ENCODE data around the gene GRK2.

The GRK2 gene

DNA sequence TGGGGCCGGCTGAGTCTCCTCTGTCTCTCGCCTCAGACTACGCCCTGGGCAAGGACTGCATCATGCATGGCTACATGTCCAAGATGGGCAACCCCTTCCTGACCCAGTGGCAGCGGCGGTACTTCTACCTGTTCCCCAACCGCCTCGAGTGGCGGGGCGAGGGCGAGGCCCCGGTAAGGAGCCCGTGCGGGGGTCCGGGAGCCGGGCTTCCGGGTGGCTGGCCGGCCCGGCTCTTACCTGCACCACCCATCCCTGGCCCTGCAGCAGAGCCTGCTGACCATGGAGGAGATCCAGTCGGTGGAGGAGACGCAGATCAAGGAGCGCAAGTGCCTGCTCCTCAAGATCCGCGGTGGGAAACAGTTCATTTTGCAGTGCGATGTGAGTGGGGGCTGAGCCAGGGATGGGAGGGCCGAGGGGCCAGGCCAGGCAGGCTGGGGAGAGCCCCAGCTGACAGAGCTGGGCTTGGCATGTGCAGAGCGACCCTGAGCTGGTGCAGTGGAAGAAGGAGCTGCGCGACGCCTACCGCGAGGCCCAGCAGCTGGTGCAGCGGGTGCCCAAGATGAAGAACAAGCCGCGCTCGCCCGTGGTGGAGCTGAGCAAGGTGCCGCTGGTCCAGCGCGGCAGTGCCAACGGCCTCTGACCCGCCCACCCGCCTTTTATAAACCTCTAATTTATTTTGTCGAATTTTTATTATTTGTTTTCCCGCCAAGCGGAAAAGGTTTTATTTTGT is 18.7 kb downstream of the GRK2 start:
- no peak for FAIRE-seq

DNA sequence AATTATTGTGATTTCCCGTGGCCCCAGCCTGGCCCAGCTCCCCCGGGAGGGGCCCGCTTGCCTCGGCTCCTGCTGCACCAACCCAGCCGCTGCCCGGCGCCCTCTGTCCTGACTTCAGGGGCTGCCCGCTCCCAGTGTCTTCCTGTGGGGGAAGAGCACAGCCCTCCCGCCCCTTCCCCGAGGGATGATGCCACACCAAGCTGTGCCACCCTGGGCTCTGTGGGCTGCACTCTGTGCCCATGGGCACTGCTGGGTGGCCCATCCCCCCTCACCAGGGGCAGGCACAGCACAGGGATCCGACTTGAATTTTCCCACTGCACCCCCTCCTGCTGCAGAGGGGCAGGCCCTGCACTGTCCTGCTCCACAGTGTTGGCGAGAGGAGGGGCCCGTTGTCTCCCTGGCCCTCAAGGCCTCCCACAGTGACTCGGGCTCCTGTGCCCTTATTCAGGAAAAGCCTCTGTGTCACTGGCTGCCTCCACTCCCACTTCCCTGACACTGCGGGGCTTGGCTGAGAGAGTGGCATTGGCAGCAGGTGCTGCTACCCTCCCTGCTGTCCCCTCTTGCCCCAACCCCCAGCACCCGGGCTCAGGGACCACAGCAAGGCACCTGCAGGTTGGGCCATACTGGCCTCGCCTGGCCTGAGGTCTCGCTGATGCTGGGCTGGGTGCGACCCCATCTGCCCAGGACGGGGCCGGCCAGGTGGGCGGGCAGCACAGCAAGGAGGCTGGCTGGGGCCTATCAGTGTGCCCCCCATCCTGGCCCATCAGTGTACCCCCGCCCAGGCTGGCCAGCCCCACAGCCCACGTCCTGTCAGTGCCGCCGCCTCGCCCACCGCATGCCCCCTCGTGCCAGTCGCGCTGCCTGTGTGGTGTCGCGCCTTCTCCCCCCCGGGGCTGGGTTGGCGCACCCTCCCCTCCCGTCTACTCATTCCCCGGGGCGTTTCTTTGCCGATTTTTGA is 19.5 kb downstream of the GRK2 start:
- FAIRE-seq, result no peak

DNA sequence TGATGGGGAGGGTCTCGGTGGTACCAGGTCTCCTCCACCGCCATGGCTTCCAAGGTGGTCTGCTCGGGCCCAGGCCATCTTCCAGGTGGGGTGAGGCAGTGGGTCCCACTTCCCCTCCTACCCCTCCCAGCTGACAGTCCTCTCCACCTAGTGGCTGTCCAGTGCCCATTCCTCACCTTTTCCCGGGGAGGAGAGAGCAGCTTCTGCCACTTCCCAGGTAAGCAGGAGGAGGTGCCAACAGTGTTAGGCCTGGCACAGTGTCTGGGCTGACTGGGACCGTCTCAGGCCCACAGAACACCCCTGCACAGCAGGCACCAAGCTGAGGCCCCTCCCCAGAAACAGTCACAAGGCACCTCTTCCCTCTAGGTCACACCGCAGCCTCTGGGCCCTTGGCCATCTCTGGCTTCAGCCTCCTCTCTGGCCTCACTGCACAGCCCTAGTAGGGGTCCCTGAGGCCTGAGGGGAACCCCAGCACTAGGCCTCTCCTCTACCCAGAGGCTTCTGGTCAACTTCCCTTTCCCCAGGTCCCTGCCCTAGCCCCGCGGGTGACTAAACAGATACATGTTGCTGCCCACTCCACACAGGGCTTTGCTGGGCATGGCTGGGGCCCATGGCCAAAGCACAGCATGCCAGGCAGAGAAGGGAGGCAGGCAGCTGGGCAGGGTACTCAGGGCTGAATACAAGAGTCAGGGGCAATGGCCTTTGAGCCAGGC is 20.5 kb downstream of the GRK2 start:
- FAIRE-seq, result no peak

DNA sequence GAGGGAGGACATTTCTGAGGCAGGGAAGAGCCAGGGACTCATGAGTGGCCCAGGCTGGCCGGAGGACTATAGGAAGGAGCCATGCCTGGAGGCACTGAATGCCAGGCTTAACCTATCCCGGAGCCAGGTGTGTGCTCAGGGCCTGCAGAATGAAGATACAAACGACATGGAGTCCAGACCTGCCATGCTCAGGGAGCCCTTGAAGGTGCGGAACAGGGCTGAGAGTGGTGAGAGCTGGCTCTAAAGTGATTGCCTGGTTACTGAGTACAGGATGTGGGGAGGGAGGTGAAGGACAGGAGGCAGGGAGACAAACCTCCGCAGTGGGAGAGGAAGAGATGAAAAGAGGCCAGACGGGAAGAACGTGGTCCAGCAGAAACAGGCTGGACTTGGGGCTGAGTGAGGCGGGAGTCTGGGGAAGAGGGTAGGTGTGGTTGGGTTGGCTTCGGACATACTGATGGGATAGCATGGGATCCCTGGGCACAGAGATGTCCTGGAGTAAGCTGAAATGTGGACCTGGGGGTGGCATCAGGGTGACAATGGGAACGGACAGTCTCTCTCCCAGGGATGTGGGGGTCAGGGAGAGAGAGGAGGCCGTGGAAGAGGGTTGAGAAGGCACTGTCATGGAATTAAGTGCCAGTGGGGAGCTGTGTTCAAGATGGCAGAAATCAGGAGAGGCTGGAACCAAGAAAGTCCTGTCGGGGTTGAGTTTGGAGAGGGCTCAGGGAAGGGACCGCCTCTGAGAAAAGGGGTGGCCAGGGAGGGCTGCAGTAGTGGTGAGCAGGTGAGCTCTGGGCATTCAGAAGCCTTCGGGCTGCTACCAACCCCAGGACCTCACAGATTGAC is 21.3 kb downstream of the GRK2 start:
- no peak for FAIRE-seq

- no peak for FAIRE-seq
Observed at GRCh38 chr11:67288198-67288451, 21.9 kb downstream of the GRK2 start.

- no peak for FAIRE-seq
Observed at GRCh38 chr11:67288452-67289225, 22.4 kb downstream of the GRK2 start.

GRCh38 chr11:67289226-67289650 is 23.0 kb downstream of the GRK2 start, which contains the start of gene ANKRD13D:
Gene ANKRD13D (plus strand): TSS chr11:67289303. CDS start chr11:67289461, 158 bp downstream.
- no peak for FAIRE-seq

GRCh38 chr11:67289651-67290479 is 23.6 kb downstream of the GRK2 start:
- no peak for FAIRE-seq

DNA sequence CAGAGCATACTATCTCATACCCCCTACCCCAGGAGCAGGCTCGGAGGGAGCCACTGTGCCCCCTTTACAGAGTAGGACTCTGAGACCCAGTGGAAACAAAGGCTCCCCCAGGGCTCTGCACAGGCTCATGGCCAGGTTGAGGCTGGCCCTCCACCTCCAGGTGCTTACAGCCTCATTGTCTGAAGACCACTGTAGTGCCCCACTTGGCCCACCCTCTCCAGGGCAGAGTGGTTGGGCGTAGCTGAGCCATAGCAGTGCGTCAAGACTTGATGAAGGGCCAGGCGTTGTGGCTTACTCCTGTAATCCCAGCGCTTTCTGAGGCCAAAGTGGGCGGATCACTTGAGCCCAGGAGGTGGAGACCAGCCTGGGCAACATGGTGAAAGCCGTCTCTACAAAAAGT is 24.5 kb downstream of the GRK2 start:
- no peak for FAIRE-seq

- no peak for FAIRE-seq
Observed at GRCh38 chr11:67291481-67292381, 25.5 kb downstream of the GRK2 start.

GRCh38 chr11:67292671-67293070 is 26.4 kb downstream of the GRK2 start:
- FAIRE-seq, result no peak

GRCh38 chr11:67293090-67293489 is 26.8 kb downstream of the GRK2 start:
- FAIRE-seq, result no peak

GRCh38 chr11:67295846-67296245 is 29.6 kb downstream of the GRK2 start:
- no peak for FAIRE-seq

DNA sequence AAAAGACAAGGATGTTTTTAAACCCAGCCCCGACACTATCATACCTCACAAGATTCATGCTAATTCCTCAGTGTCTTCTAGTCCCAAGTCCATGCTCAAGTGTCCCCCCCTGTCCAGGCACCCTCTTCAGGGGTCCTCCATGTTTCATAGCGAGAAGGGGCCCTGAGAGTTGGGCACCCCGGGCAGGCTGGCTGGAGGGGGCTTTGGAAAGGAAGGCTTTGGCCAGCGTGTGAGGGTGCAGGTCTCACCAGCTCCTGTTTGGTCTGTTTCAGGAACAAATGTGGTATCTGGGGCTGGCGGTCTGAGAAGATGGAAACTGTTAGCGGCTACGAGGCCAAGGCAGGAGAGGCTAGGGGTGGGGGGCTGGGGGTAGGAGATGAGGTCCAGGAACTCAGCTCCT is 32.5 kb downstream of the GRK2 start:
- no peak for FAIRE-seq

DNA sequence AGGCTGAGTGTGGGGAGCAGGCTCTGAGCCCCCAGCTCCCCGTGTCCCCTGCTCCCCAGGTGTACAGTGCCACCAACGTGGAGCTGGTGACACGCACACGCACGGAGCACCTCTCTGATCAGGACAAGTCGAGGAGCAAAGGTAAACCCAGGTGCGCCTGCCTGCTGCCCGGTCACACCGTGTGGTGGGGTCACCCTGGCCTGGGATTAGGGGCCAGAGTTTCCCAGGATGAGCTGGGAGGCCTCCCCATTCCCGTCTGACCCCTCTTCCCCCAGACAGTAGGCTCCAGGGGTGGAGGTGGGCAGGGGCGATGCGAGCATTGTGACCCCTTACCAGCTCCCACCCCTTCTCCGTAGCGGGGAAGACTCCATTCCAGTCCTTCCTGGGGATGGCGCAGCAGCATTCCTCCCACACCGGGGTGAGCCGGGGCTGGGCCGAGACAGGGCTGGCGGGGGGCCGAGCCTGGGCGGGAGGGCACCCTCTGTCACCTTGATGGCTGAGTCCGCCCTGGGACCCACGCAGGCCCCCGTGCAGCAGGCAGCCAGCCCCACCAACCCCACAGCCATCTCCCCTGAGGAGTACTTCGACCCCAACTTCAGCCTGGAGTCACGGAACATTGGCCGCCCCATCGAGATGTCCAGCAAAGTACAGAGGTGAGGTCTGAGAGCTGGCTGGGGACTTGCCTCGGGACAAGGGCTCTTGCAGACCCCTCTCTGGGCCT is 33.4 kb downstream of the GRK2 start:
- no peak for FAIRE-seq

- FAIRE-seq, result no peak
Observed at GRCh38 chr11:67300256-67300755, 34.0 kb downstream of the GRK2 start.

GRCh38 chr11:67300756-67301312 is 34.6 kb downstream of the GRK2 start:
- no peak for FAIRE-seq

GRCh38 chr11:67301313-67301921 is 35.1 kb downstream of the GRK2 start:
- FAIRE-seq, result no peak
